ENCODE data around the gene DENND6B. TPM values are rescaled to one million over a fixed set of nuclear protein-coding genes. Genes with fewer than 3 reads are reported as not detected.

Gene DENND6B
- total and polyA plus RNA-seq, 2 experiments from 2014 or later: 0.71 to 1.3 TPM

DNA sequence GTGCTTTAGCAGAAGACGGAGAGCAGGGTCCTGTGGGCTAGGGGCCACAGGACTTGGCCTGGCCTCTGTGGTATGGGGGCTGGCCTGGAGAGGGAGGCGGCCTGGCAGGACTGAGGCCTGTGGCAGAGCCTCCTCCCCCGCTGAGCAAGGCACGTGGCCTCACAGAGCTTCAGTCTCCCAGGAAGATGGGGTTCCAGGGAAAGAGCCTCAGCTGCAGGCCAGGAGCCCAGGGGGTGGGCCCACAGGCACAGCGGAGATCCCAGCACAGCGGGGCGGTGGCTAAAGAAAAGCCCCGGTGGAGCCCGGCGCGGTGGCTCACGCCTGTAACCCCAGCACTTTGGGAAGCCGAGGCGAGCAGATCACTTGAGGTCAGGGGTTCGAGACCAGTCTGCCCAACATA, 67.5 kb downstream of the DENND6B start (continued):
- TF ChIP-seq ZNF462 (CRISPR knock-in tag; IDR thresholded peaks at IDR 0.05) (no peak), POLR2AphosphoS5 (IDR thresholded peaks at IDR 0.05; ENCODE audit: low read depth) (no peak), CTCF (conservative IDR thresholded peaks at IDR 0.05; ENCODE audit: low read depth in 2 of 2) (no peak)

Other genes with a start within 250 kb of the DENND6B start
- gene MLC1, start 241.6 kb downstream of the DENND6B start, total RNA-seq (2014; rRNA removed; shearing (Covaris generic)): not detected in 2 replicates
- not detected in 2 replicates for gene MLC1, start 241.6 kb downstream of the DENND6B start, polyA plus RNA-seq (2016; fragmentation: Nextera tagmentation; extraction: Ambion mirVana)
- 0.62 and 0.73 TPM in 2 replicates for gene MOV10L1, start 237.0 kb downstream of the DENND6B start, total RNA-seq (2014; rRNA removed; shearing (Covaris generic))
- 1.2 and 1.8 TPM in 2 replicates for gene MOV10L1, start 237.0 kb downstream of the DENND6B start, polyA plus RNA-seq (2016; fragmentation: Nextera tagmentation; extraction: Ambion mirVana)
- gene PANX2, start 156.3 kb downstream of the DENND6B start, total RNA-seq (2014; rRNA removed; shearing (Covaris generic)): 5.1 and 5.9 TPM in 2 replicates
- gene PANX2, start 156.3 kb downstream of the DENND6B start, polyA plus RNA-seq (2016; fragmentation: Nextera tagmentation; extraction: Ambion mirVana): 2.6 and 2.8 TPM in 2 replicates
- 58.6 and 66.1 TPM in 2 replicates for gene TRABD, start 141.1 kb downstream of the DENND6B start, total RNA-seq (2014; rRNA removed; shearing (Covaris generic))
- 40.8 and 44.1 TPM in 2 replicates for gene TRABD, start 141.1 kb downstream of the DENND6B start, polyA plus RNA-seq (2016; fragmentation: Nextera tagmentation; extraction: Ambion mirVana)
- 16.9 and 21.3 TPM in 2 replicates for gene SELENOO, start 126.0 kb downstream of the DENND6B start, total RNA-seq (2014; rRNA removed; shearing (Covaris generic))
- gene SELENOO, start 126.0 kb downstream of the DENND6B start, polyA plus RNA-seq (2016; fragmentation: Nextera tagmentation; extraction: Ambion mirVana): 6.8 and 8.6 TPM in 2 replicates
- 32.7 and 47.1 TPM in 2 replicates for gene TUBGCP6, start 82.0 kb downstream of the DENND6B start, total RNA-seq (2014; rRNA removed; shearing (Covaris generic))
- 18.6 TPM in 2 replicates for gene TUBGCP6, start 82.0 kb downstream of the DENND6B start, polyA plus RNA-seq (2016; fragmentation: Nextera tagmentation; extraction: Ambion mirVana)
- gene HDAC10, start 75.7 kb downstream of the DENND6B start, total RNA-seq (2014; rRNA removed; shearing (Covaris generic)): 32.4 and 41.9 TPM in 2 replicates
- 4.1 and 5.1 TPM in 2 replicates for gene HDAC10, start 75.7 kb downstream of the DENND6B start, polyA plus RNA-seq (2016; fragmentation: Nextera tagmentation; extraction: Ambion mirVana)
- 20.4 and 26.1 TPM in 2 replicates for gene MAPK12, start 65.3 kb downstream of the DENND6B start, total RNA-seq (2014; rRNA removed; shearing (Covaris generic))
- 10.4 and 15.8 TPM in 2 replicates for gene MAPK12, start 65.3 kb downstream of the DENND6B start, polyA plus RNA-seq (2016; fragmentation: Nextera tagmentation; extraction: Ambion mirVana)
- 1.6 and 1.9 TPM in 2 replicates for gene MAPK11, start 56.6 kb downstream of the DENND6B start, total RNA-seq (2014; rRNA removed; shearing (Covaris generic))
- gene MAPK11, start 56.6 kb downstream of the DENND6B start, polyA plus RNA-seq (2016; fragmentation: Nextera tagmentation; extraction: Ambion mirVana): 0.34 and 0.78 TPM in 2 replicates
- gene PLXNB2, start 19.4 kb downstream of the DENND6B start, total RNA-seq (2014; rRNA removed; shearing (Covaris generic)): 66.3 and 70.4 TPM in 2 replicates
- gene PLXNB2, start 19.4 kb downstream of the DENND6B start, polyA plus RNA-seq (2016; fragmentation: Nextera tagmentation; extraction: Ambion mirVana): 29.1 and 33.0 TPM in 2 replicates
- 37.5 and 45.8 TPM in 2 replicates for gene PPP6R2, start 16.3 kb upstream of the DENND6B start, total RNA-seq (2014; rRNA removed; shearing (Covaris generic))
- gene PPP6R2, start 16.3 kb upstream of the DENND6B start, polyA plus RNA-seq (2016; fragmentation: Nextera tagmentation; extraction: Ambion mirVana): 11.9 and 13.4 TPM in 2 replicates
- 83.2 and 85.4 TPM in 2 replicates for gene SBF1, start 148.0 kb upstream of the DENND6B start, total RNA-seq (2014; rRNA removed; shearing (Covaris generic))
- 23.3 and 26.5 TPM in 2 replicates for gene SBF1, start 148.0 kb upstream of the DENND6B start, polyA plus RNA-seq (2016; fragmentation: Nextera tagmentation; extraction: Ambion mirVana)
- gene ADM2, start 154.5 kb upstream of the DENND6B start, total RNA-seq (2014; rRNA removed; shearing (Covaris generic)): 7.1 and 12.8 TPM in 2 replicates
- 3.3 and 3.5 TPM in 2 replicates for gene ADM2, start 154.5 kb upstream of the DENND6B start, polyA plus RNA-seq (2016; fragmentation: Nextera tagmentation; extraction: Ambion mirVana)
- gene MIOX, start 159.8 kb upstream of the DENND6B start, total RNA-seq (2014; rRNA removed; shearing (Covaris generic)): 0.16 TPM in 1 of 2 replicates, not detected in the other
- gene MIOX, start 159.8 kb upstream of the DENND6B start, polyA plus RNA-seq (2016; fragmentation: Nextera tagmentation; extraction: Ambion mirVana): not detected in 2 replicates
- 30.7 and 36.3 TPM in 2 replicates for gene LMF2, start 180.7 kb upstream of the DENND6B start, total RNA-seq (2014; rRNA removed; shearing (Covaris generic))
- 14.6 and 15.6 TPM in 2 replicates for gene LMF2, start 180.7 kb upstream of the DENND6B start, polyA plus RNA-seq (2016; fragmentation: Nextera tagmentation; extraction: Ambion mirVana)
- gene NCAPH2, start 181.2 kb upstream of the DENND6B start, total RNA-seq (2014; rRNA removed; shearing (Covaris generic)): 76.1 and 77.5 TPM in 2 replicates
- 52.2 and 60.7 TPM in 2 replicates for gene NCAPH2, start 181.2 kb upstream of the DENND6B start, polyA plus RNA-seq (2016; fragmentation: Nextera tagmentation; extraction: Ambion mirVana)
- 1.6 and 4.9 TPM in 2 replicates for gene SCO2, start 198.6 kb upstream of the DENND6B start, total RNA-seq (2014; rRNA removed; shearing (Covaris generic))
- gene SCO2, start 198.6 kb upstream of the DENND6B start, polyA plus RNA-seq (2016; fragmentation: Nextera tagmentation; extraction: Ambion mirVana): 1.1 and 2.6 TPM in 2 replicates
- gene TYMP, start 203.0 kb upstream of the DENND6B start, total RNA-seq (2014; rRNA removed; shearing (Covaris generic)): 0.28 and 1.2 TPM in 2 replicates
- 1.8 and 1.9 TPM in 2 replicates for gene TYMP, start 203.0 kb upstream of the DENND6B start, polyA plus RNA-seq (2016; fragmentation: Nextera tagmentation; extraction: Ambion mirVana)
- 0.58 TPM in 1 of 2 replicates, not detected in the other for gene KLHDC7B, start 218.9 kb upstream of the DENND6B start, total RNA-seq (2014; rRNA removed; shearing (Covaris generic))
- gene KLHDC7B, start 218.9 kb upstream of the DENND6B start, polyA plus RNA-seq (2016; fragmentation: Nextera tagmentation; extraction: Ambion mirVana): not detected in 2 replicates
- not detected in 2 replicates for gene SYCE3, start 235.9 kb upstream of the DENND6B start, total RNA-seq (2014; rRNA removed; shearing (Covaris generic))
- gene SYCE3, start 235.9 kb upstream of the DENND6B start, polyA plus RNA-seq (2016; fragmentation: Nextera tagmentation; extraction: Ambion mirVana): not detected in 2 replicates

Measured in GM23338 (cell line).